GM19452 (cell line): ENCODE measurements around the gene SLC17A8.
"Not testable (repeated sequence)": the region's sequence is repeated elsewhere in the genome, so short reads cannot be mapped to it uniquely, and the experiment has no call there.

Source experiments
- ATAC-seq: cut with Tn5 transposase; IDR thresholded peaks from one replicate; pipeline ENCODE4 v1.9.1; 2021; ENCODE audit not compliant: unreplicated experiment

Gene SLC17A8

GRCh38 chr12:100356644-100357223 lies at the start of gene SLC17A8:
TSS of gene SLC17A8 (plus strand) at chr12:100357074. CDS start at chr12:100357392, 318 bp downstream.
- ATAC-seq: no peak

- ATAC-seq: not testable (repeated sequence)
Measured at GRCh38 chr12:100308138-100308537, 48.7 kb upstream of the SLC17A8 start.

- no peak for ATAC-seq
Measured at GRCh38 chr12:100311317-100311716, 45.6 kb upstream of the SLC17A8 start.

- ATAC-seq: no peak
Measured at GRCh38 chr12:100317371-100317770, 39.5 kb upstream of the SLC17A8 start.

- ATAC-seq: no peak
Measured at GRCh38 chr12:100324498-100324897, 32.4 kb upstream of the SLC17A8 start.

- no peak for ATAC-seq
Measured at GRCh38 chr12:100326208-100326607, 30.7 kb upstream of the SLC17A8 start.

- peak; percentile 92 for ATAC-seq
Measured at GRCh38 chr12:100329800-100330199, 27.1 kb upstream of the SLC17A8 start.

- ATAC-seq: no peak
Measured at GRCh38 chr12:100331871-100332270, 25.0 kb upstream of the SLC17A8 start.

- ATAC-seq: no peak
Measured at GRCh38 chr12:100332852-100333251, 24.0 kb upstream of the SLC17A8 start.

- ATAC-seq: no peak
Measured at GRCh38 chr12:100337299-100337698, 19.6 kb upstream of the SLC17A8 start.

- ATAC-seq: no peak
Measured at GRCh38 chr12:100337727-100338126, 19.1 kb upstream of the SLC17A8 start.

GRCh38 chr12:100339071-100339470 lies 17.8 kb upstream of the SLC17A8 start:
- no peak for ATAC-seq

- ATAC-seq: not testable (repeated sequence)
Measured at GRCh38 chr12:100342897-100343296, 14.0 kb upstream of the SLC17A8 start.

- ATAC-seq: not testable (repeated sequence)
Measured at GRCh38 chr12:100344351-100344750, 12.5 kb upstream of the SLC17A8 start.

GRCh38 chr12:100345020-100345767 lies 11.7 kb upstream of the SLC17A8 start:
- ATAC-seq: no peak

- no peak for ATAC-seq
Measured at GRCh38 chr12:100346660-100347059, 10.2 kb upstream of the SLC17A8 start.

- no peak for ATAC-seq
Measured at GRCh38 chr12:100348657-100349454, 8.0 kb upstream of the SLC17A8 start.

GRCh38 chr12:100359248-100359647 lies 2.4 kb downstream of the SLC17A8 start:
- ATAC-seq: no peak

- no peak for ATAC-seq
Measured at GRCh38 chr12:100359822-100360221, 2.9 kb downstream of the SLC17A8 start.

GRCh38 chr12:100360450-100360849 lies 3.6 kb downstream of the SLC17A8 start:
- ATAC-seq: no peak

GRCh38 chr12:100364324-100364723 lies 7.5 kb downstream of the SLC17A8 start:
- ATAC-seq: no peak

GRCh38 chr12:100365411-100365810 lies 8.5 kb downstream of the SLC17A8 start:
- ATAC-seq: no peak
